Measurements from ENCODE around the gene GATM. TPM values are rescaled to one million over a fixed set of nuclear protein-coding genes. Genes with fewer than 3 reads are reported as not detected.

The GATM gene, protein sequence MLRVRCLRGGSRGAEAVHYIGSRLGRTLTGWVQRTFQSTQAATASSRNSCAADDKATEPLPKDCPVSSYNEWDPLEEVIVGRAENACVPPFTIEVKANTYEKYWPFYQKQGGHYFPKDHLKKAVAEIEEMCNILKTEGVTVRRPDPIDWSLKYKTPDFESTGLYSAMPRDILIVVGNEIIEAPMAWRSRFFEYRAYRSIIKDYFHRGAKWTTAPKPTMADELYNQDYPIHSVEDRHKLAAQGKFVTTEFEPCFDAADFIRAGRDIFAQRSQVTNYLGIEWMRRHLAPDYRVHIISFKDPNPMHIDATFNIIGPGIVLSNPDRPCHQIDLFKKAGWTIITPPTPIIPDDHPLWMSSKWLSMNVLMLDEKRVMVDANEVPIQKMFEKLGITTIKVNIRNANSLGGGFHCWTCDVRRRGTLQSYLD
- 12.6 and 15.7 TPM in 2 replicates for total RNA-seq

DNA sequence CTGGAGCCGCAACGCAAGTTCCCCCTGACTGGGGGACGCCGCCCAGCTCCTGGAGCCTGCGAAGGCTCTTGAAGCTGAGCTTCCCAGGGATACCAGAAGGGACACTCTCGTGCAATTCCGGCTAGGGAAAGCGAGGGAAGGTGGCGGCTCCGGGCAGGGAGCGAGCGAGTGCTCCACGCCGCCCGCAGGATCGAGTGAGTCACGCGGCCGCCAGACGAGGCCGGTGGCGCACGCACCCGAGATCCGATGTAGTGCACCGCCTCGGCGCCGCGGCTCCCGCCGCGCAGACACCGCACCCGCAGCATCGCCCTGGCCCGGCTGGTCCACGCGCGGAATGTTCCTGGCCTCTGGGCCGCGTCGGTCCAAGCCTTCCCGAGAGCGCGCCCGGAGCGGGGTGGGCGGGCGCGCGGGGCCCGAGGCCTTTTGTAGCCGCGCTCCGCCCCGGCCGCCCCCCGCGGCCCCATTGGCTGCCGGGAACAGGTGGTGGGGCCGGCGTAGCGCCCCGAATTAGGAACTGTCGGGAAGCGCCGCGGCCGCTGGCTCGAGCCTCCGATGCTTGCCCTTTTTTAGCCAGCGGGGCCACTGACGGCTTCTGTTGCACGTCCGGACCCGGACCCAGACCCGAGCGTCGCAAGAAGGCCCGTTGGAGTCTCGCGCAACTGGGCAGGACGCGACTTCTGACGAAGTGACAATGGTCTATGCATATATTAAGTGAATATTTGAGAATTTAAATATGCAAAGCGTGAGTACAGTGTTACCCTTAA, at the start of gene GATM:
Gene GATM, minus strand, starts transcription at position 396 of the 764 bp plus-strand sequence. Its CDS starts 91 bp downstream, at position 305.
- TF ChIP-seq, protein P1, sequence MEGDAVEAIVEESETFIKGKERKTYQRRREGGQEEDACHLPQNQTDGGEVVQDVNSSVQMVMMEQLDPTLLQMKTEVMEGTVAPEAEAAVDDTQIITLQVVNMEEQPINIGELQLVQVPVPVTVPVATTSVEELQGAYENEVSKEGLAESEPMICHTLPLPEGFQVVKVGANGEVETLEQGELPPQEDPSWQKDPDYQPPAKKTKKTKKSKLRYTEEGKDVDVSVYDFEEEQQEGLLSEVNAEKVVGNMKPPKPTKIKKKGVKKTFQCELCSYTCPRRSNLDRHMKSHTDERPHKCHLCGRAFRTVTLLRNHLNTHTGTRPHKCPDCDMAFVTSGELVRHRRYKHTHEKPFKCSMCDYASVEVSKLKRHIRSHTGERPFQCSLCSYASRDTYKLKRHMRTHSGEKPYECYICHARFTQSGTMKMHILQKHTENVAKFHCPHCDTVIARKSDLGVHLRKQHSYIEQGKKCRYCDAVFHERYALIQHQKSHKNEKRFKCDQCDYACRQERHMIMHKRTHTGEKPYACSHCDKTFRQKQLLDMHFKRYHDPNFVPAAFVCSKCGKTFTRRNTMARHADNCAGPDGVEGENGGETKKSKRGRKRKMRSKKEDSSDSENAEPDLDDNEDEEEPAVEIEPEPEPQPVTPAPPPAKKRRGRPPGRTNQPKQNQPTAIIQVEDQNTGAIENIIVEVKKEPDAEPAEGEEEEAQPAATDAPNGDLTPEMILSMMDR (IDR thresholded peaks at IDR 0.05) = no peak
- peak within 1 kb of the TSS; percentile 87 for H3K4me3 Mint-ChIP-seq
- H3K36me3 Mint-ChIP-seq (ENCODE audit: low read depth) = peaks cover 13% of the 10 kb centered on the region
- peaks cover 25% of the 10 kb centered on the region for H3K4me1 Mint-ChIP-seq
- ChIA-PET CTCF (interaction anchor here (1.7 kb wide), 1 partner anchor 21 kb away, joined by 8 read pairs; no protein-coding TSS in a partner anchor), POLR2A (interaction anchor here (0.9 to 2.5 kb wide), 5 partner anchors 14 to 211 kb away, joined by 3 to 19 read pairs (median 7); a partner anchor contains a TSS)
- H3K27ac Mint-ChIP-seq = peak within 1 kb of the TSS; percentile 86
- peak; percentile 85 for ATAC-seq (ENCODE audit: low read depth)
- H3K9me3 Mint-ChIP-seq = no peaks in the 10 kb centered on the region
- H3K27me3 Mint-ChIP-seq = peaks cover 2% of the 10 kb centered on the region
- peak; percentile 64 for DNase-seq
- intact Hi-C loops (cut with micrococcal nuclease) = loop anchor here (1.0 kb wide), 3 partner anchors 14 to 178 kb away; a partner anchor contains a TSS

DNA sequence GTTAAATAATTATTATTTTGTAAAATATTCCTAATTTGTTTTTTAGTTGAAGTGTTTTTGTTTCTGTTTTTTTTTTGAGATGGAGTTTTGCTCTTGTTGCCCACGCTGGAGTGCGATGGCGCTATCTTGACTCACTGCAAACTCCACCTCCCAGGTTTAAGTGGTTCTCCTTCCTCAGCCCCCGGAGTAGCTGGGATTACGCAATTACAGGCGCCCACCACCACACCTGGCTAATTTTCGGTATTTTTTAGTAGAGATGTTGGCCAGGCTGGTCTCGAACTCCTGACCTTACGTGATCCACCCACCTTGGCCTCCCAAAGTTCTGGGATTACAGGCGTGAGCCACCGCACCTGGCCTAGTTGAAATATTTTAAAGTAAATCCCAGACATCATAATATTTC, 48.7 kb upstream of the GATM start:
- TF ChIP-seq, protein P1 (IDR thresholded peaks at IDR 0.05) = no peak
- POLR2A ChIA-PET = no interaction called here
- Mint-ChIP-seq H3K36me3 (ENCODE audit: low read depth) (peaks cover 13% of the 10 kb centered on the region), H3K4me1 (peaks cover 4% of the 10 kb centered on the region), H3K4me3 (no peak overlapping the region), H3K27ac (no peak overlapping the region), H3K27me3 (peaks cover 2% of the 10 kb centered on the region), H3K9me3 (no peaks in the 10 kb centered on the region)
- CTCF ChIA-PET = interaction anchor here (0.8 to 1.6 kb wide), 3 partner anchors 30 to 190 kb away, joined by 3 to 7 read pairs (median 5); no protein-coding TSS in a partner anchor
- intact Hi-C loops (cut with micrococcal nuclease) = no loop called here
- DNase-seq (no peak), ATAC-seq (ENCODE audit: low read depth) (no peak)

DNA sequence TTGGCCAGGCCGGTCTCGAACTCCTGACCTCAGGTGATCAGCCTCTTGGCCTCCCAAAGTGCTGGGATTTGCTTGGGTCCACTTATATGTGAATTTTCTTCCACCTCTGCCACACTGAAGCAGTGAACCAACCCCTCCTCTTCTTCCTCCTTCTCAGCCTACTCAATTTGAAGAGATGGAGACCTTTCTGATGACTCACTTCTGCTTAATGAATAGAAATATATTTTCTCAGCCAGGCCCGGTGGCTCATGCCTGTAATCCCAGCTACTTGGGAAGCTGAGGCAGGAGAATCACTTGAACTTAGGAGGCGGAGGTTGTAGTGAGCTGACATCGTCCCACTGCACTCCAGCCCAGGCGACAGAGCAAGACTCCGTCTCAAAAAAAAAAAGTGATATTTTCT, 46.8 kb upstream of the GATM start:
- POLR2A ChIA-PET = no interaction called here
- CTCF ChIA-PET = no interaction called here
- Mint-ChIP-seq H3K27ac (no peak overlapping the region), H3K27me3 (no peaks in the 10 kb centered on the region), H3K9me3 (no peaks in the 10 kb centered on the region), H3K4me3 (no peak overlapping the region), H3K36me3 (ENCODE audit: low read depth) (peaks cover 31% of the 10 kb centered on the region), H3K4me1 (peaks cover 1% of the 10 kb centered on the region)
- TF ChIP-seq, protein P1 (IDR thresholded peaks at IDR 0.05) = no peak
- intact Hi-C loops (cut with micrococcal nuclease) = no loop called here
- ATAC-seq (ENCODE audit: low read depth) (no peak), DNase-seq (no peak)

DNA sequence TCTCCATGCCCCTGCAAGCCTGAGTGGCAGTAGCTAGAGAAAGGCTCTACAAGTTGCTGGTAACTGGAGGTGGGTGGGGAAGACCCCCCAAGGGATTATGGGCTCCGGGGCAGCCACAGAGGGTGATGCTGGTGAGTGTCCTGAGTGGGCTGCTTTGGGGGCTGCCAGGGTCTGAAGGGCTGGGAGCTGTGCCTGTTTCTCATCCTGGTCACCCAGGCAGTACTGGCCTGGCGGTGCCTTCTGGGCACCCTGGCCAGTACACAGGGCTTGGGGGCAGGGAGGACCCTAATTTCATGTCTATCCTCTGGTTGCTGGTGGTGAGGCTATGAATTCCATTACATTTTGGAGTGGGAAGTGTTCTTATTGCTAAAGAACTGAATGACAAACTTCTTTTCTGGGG, 46.1 kb upstream of the GATM start:
- Mint-ChIP-seq H3K36me3 (ENCODE audit: low read depth) (peaks cover 37% of the 10 kb centered on the region), H3K9me3 (no peaks in the 10 kb centered on the region), H3K4me1 (no peaks in the 10 kb centered on the region), H3K4me3 (no peak overlapping the region), H3K27ac (no peak overlapping the region), H3K27me3 (no peaks in the 10 kb centered on the region)
- TF ChIP-seq, protein P1 (IDR thresholded peaks at IDR 0.05) = no peak
- ChIA-PET CTCF (no interaction called here), POLR2A (interaction anchor here (0.7 kb wide), 1 partner anchor 223 kb away, joined by 4 read pairs; no protein-coding TSS in a partner anchor)
- no peak for DNase-seq
- intact Hi-C loops (cut with micrococcal nuclease) = loop anchor here (5.0 kb wide), 1 partner anchor 33 kb away; no protein-coding TSS in a partner anchor
- ATAC-seq (ENCODE audit: low read depth) = no peak

All from activated B cell treated with CpG ODN at 0.5 μM for 24 hours (primary cell).